DOHH2 (cell line): ENCODE measurements around the gene CHD9.

Source experiments
- H3F3A ChIP-seq: fragments of 200-600 bp; sonication (generic), shearing (Covaris generic); 2 replicates; pipeline ENCODE4 v1.6.0; 2016; ENCODE audit warnings: antibody characterized with exemption, mild to moderate bottlenecking; ENCODE audit not compliant: control insufficient read depth, insufficient read depth
- H3K27ac ChIP-seq: fragments of 200-600 bp; sonication (generic); 2 replicates; pipeline ENCODE4 v1.5.1; 2014; ENCODE audit warnings: low read depth, mild to moderate bottlenecking, low read length, moderate library complexity
- H3K27me3 ChIP-seq: fragments of 200-600 bp; sonication (generic); 2 replicates; pipeline ENCODE4 v1.6.1; 2014; ENCODE audit warnings: mild to moderate bottlenecking, low read length, mixed read lengths; ENCODE audit not compliant: control insufficient read depth
- H3K36me3 ChIP-seq: fragments of 200-600 bp; sonication (generic); 2 replicates; pipeline ENCODE4 v1.6.1; 2014; ENCODE audit warnings: mild to moderate bottlenecking, low read length, moderate library complexity, mixed read lengths; ENCODE audit not compliant: control insufficient read depth
- H3K4me1 ChIP-seq: fragments of 200-600 bp; sonication (generic); 2 replicates; pipeline ENCODE4 v1.6.1; 2014; ENCODE audit warnings: mild to moderate bottlenecking, low read length, mixed read lengths; ENCODE audit not compliant: control insufficient read depth
- H3K4me2 ChIP-seq: fragments of 200-600 bp; sonication (generic); 2 replicates; pipeline ENCODE4 v1.6.0; 2014; ENCODE audit warnings: mild to moderate bottlenecking, low read length, moderate library complexity
- H3K4me3 ChIP-seq: fragments of 200-600 bp; sonication (generic); 2 replicates; pipeline ENCODE4 v1.5.1; 2014; ENCODE audit warnings: mild to moderate bottlenecking, low read length, mixed read lengths
- H3K79me2 ChIP-seq: fragments of 200-600 bp; sonication (generic); 2 replicates; pipeline ENCODE4 v1.6.1; 2014; ENCODE audit warnings: mild to moderate bottlenecking, low read length, mixed read lengths; ENCODE audit not compliant: control insufficient read depth
- H3K9me2 ChIP-seq: fragments of 200-600 bp; sonication (generic); replicated peaks from 2 replicates; pipeline ENCODE4 v1.6.1; 2014; ENCODE audit warnings: mild to moderate bottlenecking, low read length, mixed read lengths; ENCODE audit not compliant: control insufficient read depth
- H3K9me3 ChIP-seq: fragments of 200-600 bp; sonication (generic); 2 replicates; pipeline ENCODE4 v1.6.1; 2014; ENCODE audit warnings: antibody characterized with exemption, low read length, mixed read lengths; ENCODE audit not compliant: control insufficient read depth, insufficient read depth
- H4K20me1 ChIP-seq: fragments of 200-600 bp; sonication (generic); 2 replicates; pipeline ENCODE4 v1.6.0; 2014; ENCODE audit warnings: low read depth, mild to moderate bottlenecking, antibody characterized with exemption, low read length, moderate library complexity; ENCODE audit not compliant: control insufficient read depth, insufficient read depth
- EZH2phosphoT487 ChIP-seq: fragments of 200-600 bp; sonication (generic); IDR thresholded peaks from 2 replicates; pipeline ENCODE4 v1.6.1; 2017; ENCODE audit warnings: borderline replicate concordance, mild to moderate bottlenecking, antibody characterized with exemption, low read length, moderate library complexity, mixed read lengths
- TF ChIP-seq, protein P1 (sequence below): fragments of 200-600 bp; sonication (generic); IDR thresholded peaks from one replicate; pipeline ENCODE4 v1.5.1; 2014; ENCODE audit warnings: antibody characterized with exemption, mild to moderate bottlenecking, low read depth, low read length; ENCODE audit not compliant: poor library complexity, severe bottlenecking

Gene CHD9

DNA sequence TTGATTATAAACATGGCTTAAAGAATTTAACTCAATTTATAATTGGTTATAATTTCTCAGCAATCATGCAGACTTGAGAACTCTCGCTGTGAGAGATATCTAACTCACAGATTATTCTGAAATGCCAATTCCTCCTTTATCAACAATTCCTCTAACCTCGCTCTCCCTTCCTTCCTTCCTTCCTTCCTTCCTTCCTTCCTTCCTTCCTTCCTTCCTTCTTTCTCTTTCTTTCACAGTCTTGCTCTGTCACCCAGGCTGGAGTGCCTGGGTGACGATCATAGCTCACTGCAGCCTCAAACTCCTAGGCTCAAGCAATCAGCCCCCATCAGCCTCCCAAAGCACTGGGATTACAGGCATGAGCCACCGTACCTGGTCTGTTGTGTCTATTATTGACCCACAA lies 42.4 kb downstream of the CHD9 start:
- TF ChIP-seq, protein P1, sequence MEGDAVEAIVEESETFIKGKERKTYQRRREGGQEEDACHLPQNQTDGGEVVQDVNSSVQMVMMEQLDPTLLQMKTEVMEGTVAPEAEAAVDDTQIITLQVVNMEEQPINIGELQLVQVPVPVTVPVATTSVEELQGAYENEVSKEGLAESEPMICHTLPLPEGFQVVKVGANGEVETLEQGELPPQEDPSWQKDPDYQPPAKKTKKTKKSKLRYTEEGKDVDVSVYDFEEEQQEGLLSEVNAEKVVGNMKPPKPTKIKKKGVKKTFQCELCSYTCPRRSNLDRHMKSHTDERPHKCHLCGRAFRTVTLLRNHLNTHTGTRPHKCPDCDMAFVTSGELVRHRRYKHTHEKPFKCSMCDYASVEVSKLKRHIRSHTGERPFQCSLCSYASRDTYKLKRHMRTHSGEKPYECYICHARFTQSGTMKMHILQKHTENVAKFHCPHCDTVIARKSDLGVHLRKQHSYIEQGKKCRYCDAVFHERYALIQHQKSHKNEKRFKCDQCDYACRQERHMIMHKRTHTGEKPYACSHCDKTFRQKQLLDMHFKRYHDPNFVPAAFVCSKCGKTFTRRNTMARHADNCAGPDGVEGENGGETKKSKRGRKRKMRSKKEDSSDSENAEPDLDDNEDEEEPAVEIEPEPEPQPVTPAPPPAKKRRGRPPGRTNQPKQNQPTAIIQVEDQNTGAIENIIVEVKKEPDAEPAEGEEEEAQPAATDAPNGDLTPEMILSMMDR: no peak
- TF ChIP-seq EZH2phosphoT487: no peak
- Histone ChIP-seq H3K36me3 (peaks cover 4% of the 10 kb centered on the region; the same call in 1 of the 2 replicates), H3K4me2 (peak overlapping the region; percentile 92), H3K9me3 (no peaks in the 10 kb centered on the region), H3F3A (peaks cover 20% of the 10 kb centered on the region), H3K27ac (peak overlapping the region; percentile 97), H3K9me2 (no peaks in the 10 kb centered on the region), H3K27me3 (no peaks in the 10 kb centered on the region), H3K79me2 (peaks cover 69% of the 10 kb centered on the region), H3K4me3 (no peak overlapping the region; the same call in 1 of the 2 replicates), H4K20me1 (no peaks in the 10 kb centered on the region; the same call in 1 of the 2 replicates), H3K4me1 (peaks cover 67% of the 10 kb centered on the region)

DNA sequence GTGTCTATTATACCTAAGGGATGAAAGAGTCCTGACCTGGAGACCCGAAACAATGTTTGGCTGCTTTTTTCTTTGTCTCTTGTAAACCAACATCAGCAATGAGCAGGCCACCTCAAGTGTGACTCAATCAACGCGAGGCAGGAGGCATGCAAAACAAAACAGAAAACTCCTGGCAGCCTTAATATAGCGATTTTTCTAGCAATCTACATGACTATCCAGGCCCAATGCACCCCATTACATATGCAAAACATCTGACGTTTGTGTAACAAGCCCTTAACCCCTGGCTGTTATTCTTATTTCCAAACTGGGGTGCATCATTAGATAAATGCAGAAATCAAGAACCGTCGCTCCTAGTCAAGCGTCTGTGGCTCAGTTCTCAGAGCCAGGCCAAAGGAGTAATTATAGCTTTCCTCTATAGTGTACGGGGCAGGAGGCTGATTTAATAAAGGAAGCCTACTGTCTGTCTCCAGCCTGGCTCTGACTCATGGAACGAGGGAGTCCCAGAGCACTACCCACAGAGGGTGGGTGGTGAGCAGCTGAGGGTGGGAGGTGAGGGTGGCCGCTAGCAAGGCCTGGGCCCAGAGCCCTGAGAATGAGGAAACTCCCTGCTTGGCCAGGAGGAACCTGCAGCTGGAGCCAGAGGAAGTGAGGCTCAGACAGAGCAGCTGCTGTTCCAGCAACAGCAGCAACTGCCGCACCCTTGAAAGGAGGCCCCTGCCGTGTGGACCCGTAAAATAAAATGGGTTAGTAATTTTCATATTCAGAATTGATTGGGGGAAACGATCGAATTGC lies 43.9 kb downstream of the CHD9 start:
- Histone ChIP-seq H3K27me3 (no peaks in the 10 kb centered on the region), H3K36me3 (peaks cover 4% of the 10 kb centered on the region; the same call in 1 of the 2 replicates), H3K4me1 (peaks cover 66% of the 10 kb centered on the region), H3K27ac (peak overlapping the region; percentile 97), H4K20me1 (no peaks in the 10 kb centered on the region), H3K9me3 (no peaks in the 10 kb centered on the region), H3K79me2 (peaks cover 67% of the 10 kb centered on the region), H3F3A (peaks cover 20% of the 10 kb centered on the region), H3K4me2 (peak overlapping the region; percentile 92), H3K9me2 (no peaks in the 10 kb centered on the region), H3K4me3 (peak overlapping the region; percentile 78)
- TF ChIP-seq, protein P1: peak; percentile 13
- no peak for TF ChIP-seq EZH2phosphoT487

DNA sequence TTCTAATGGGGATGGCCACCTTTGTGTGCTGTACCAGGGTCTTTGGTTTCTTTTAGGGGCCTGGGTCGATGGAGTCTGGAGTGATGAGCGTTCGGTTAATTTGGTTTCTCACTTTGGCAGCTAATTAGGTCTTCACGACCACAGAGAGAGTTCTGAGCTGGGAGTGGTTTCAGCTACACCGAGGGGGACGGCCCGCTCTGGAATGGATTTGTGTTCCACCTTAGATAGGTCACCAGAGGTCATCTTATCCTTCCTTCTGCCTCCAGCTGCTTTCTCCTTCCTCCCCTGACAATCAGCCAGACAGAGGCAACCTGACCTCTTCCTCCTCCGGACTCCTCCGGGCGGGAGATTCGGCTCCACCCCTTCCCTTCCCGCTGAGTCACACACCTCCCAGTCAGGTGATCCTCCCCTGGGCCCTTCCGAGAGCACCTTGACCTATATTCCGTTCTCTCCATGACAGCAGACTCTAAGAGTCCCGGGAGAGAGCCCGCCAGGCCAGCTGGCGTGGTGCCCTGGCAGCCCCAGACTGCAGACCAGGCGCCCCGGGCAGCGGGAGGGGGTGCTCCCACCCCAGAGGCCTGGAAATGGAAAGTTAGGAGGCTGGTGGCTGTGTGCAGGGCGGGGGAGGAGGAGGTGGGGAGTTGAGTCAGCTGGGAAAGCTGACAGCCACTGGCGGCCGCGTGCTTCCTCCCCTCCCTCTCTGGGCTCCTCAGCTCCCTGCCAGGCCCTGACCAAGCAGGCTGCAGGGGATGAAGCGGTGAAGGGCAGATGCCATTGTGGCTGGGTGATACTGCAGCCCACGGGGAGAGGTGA lies 44.7 kb downstream of the CHD9 start:
- Histone ChIP-seq H3K4me2 (peak overlapping the region; percentile 92), H3K4me3 (peak overlapping the region; percentile 78), H3K4me1 (peaks cover 59% of the 10 kb centered on the region), H3K79me2 (peaks cover 65% of the 10 kb centered on the region), H3K27ac (peak overlapping the region; percentile 97), H3K9me2 (no peaks in the 10 kb centered on the region), H4K20me1 (no peaks in the 10 kb centered on the region), H3K9me3 (no peaks in the 10 kb centered on the region), H3K36me3 (peaks cover 4% of the 10 kb centered on the region; the same call in 1 of the 2 replicates), H3K27me3 (no peaks in the 10 kb centered on the region), H3F3A (peaks cover 20% of the 10 kb centered on the region)
- TF ChIP-seq, protein P1: no peak
- no peak for TF ChIP-seq EZH2phosphoT487
